ENCODE results near the gene TEX29. TPM values are rescaled to one million over a fixed set of nuclear protein-coding genes. Genes with fewer than 3 reads are reported as not detected.

TEX29 gene
- total and polyA plus RNA-seq, 9 of the 15 experiments (the other 6 are each of a cell fraction or from before 2014, with no cell fraction given): 0.11 TPM; not detected in 7

DNA sequence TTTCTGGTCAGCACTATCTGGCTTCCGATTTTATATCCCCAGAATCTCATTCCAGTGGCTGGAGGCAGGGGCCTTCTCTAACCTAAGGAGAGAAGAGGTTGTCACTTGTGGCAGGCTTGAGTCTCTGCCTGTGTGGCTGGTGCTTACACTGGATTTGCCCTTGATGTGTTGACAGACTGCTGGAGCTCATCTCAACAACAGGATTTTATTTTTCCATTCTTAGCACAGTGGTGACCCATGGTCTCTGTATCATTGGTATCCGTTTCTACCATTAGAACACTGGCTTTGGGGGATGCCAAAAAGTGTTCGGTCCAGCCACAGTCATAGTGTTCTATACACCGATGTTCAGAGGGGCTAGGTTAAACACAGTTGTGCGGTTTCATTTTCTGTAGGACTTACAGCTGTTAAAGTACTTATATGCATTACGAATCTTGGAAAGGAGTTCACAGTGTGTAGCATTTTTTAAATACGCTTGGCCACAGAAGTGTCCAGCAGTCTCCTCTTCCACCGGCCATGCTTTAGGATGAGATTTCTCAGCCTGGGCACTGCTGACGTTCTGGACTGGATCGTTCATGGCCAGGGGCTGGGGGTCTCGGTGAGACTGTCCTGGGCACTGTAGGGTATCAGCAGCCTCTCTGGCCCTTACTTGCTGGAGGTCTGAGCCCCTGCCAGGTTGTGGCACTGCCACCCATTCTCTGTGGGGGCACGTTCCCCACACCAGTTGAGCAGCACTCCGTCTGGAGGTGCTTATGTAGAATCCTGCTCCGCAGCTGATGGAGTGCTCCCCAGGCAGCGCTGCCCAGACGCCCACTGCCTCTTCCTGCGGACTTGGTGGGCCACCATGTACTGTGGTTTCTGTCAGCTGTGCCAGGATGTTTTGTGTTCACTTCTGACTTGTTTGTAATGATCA, 41.4 kb upstream of the TEX29 start (continued):
- TF ChIP-seq, protein P1, sequence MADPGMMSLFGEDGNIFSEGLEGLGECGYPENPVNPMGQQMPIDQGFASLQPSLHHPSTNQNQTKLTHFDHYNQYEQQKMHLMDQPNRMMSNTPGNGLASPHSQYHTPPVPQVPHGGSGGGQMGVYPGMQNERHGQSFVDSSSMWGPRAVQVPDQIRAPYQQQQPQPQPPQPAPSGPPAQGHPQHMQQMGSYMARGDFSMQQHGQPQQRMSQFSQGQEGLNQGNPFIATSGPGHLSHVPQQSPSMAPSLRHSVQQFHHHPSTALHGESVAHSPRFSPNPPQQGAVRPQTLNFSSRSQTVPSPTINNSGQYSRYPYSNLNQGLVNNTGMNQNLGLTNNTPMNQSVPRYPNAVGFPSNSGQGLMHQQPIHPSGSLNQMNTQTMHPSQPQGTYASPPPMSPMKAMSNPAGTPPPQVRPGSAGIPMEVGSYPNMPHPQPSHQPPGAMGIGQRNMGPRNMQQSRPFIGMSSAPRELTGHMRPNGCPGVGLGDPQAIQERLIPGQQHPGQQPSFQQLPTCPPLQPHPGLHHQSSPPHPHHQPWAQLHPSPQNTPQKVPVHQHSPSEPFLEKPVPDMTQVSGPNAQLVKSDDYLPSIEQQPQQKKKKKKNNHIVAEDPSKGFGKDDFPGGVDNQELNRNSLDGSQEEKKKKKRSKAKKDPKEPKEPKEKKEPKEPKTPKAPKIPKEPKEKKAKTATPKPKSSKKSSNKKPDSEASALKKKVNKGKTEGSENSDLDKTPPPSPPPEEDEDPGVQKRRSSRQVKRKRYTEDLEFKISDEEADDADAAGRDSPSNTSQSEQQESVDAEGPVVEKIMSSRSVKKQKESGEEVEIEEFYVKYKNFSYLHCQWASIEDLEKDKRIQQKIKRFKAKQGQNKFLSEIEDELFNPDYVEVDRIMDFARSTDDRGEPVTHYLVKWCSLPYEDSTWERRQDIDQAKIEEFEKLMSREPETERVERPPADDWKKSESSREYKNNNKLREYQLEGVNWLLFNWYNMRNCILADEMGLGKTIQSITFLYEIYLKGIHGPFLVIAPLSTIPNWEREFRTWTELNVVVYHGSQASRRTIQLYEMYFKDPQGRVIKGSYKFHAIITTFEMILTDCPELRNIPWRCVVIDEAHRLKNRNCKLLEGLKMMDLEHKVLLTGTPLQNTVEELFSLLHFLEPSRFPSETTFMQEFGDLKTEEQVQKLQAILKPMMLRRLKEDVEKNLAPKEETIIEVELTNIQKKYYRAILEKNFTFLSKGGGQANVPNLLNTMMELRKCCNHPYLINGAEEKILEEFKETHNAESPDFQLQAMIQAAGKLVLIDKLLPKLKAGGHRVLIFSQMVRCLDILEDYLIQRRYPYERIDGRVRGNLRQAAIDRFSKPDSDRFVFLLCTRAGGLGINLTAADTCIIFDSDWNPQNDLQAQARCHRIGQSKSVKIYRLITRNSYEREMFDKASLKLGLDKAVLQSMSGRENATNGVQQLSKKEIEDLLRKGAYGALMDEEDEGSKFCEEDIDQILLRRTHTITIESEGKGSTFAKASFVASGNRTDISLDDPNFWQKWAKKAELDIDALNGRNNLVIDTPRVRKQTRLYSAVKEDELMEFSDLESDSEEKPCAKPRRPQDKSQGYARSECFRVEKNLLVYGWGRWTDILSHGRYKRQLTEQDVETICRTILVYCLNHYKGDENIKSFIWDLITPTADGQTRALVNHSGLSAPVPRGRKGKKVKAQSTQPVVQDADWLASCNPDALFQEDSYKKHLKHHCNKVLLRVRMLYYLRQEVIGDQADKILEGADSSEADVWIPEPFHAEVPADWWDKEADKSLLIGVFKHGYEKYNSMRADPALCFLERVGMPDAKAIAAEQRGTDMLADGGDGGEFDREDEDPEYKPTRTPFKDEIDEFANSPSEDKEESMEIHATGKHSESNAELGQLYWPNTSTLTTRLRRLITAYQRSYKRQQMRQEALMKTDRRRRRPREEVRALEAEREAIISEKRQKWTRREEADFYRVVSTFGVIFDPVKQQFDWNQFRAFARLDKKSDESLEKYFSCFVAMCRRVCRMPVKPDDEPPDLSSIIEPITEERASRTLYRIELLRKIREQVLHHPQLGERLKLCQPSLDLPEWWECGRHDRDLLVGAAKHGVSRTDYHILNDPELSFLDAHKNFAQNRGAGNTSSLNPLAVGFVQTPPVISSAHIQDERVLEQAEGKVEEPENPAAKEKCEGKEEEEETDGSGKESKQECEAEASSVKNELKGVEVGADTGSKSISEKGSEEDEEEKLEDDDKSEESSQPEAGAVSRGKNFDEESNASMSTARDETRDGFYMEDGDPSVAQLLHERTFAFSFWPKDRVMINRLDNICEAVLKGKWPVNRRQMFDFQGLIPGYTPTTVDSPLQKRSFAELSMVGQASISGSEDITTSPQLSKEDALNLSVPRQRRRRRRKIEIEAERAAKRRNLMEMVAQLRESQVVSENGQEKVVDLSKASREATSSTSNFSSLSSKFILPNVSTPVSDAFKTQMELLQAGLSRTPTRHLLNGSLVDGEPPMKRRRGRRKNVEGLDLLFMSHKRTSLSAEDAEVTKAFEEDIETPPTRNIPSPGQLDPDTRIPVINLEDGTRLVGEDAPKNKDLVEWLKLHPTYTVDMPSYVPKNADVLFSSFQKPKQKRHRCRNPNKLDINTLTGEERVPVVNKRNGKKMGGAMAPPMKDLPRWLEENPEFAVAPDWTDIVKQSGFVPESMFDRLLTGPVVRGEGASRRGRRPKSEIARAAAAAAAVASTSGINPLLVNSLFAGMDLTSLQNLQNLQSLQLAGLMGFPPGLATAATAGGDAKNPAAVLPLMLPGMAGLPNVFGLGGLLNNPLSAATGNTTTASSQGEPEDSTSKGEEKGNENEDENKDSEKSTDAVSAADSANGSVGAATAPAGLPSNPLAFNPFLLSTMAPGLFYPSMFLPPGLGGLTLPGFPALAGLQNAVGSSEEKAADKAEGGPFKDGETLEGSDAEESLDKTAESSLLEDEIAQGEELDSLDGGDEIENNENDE (IDR thresholded peaks at IDR 0.05; ENCODE audit: low read depth, low read length): no peak

All from K562 (cell line).